Inferior parietal cortex (tissue), 1 donor: ENCODE measurements around the gene MTCL1.

Source experiments
- DNase-seq: peaks from one replicate; pipeline ENCODE4 v3.0.0-alpha.2; 2016; ENCODE audit errors: extremely low spot score

MTCL1 gene

GRCh38 chr18:8810157-8810556 lies 104.8 kb downstream of the MTCL1 start:
- DNase-seq, result no peak

GRCh38 chr18:8811115-8811514 lies 105.8 kb downstream of the MTCL1 start:
- DNase-seq, result no peak

- DNase-seq, result no peak
Measured at GRCh38 chr18:8812631-8813030, 107.3 kb downstream of the MTCL1 start.

GRCh38 chr18:8813611-8814010 lies 108.3 kb downstream of the MTCL1 start:
- DNase-seq, result no peak

- no peak for DNase-seq
Measured at GRCh38 chr18:8814206-8814605, 108.8 kb downstream of the MTCL1 start.

GRCh38 chr18:8816220-8816619 lies 110.9 kb downstream of the MTCL1 start:
- DNase-seq, result no peak

- DNase-seq, result peak; percentile 67
Measured at GRCh38 chr18:8816816-8817215, 111.5 kb downstream of the MTCL1 start.

- no peak for DNase-seq
Measured at GRCh38 chr18:8818982-8819381, 113.6 kb downstream of the MTCL1 start.

GRCh38 chr18:8820396-8821082 lies 115.2 kb downstream of the MTCL1 start:
- DNase-seq, result no peak

- DNase-seq, result no peak
Measured at GRCh38 chr18:8821083-8821465, 115.7 kb downstream of the MTCL1 start.

GRCh38 chr18:8821531-8821930 lies 116.2 kb downstream of the MTCL1 start:
- DNase-seq, result no peak

GRCh38 chr18:8822643-8823042 lies 117.3 kb downstream of the MTCL1 start:
- DNase-seq, result no peak

- DNase-seq, result no peak
Measured at GRCh38 chr18:8823530-8823929, 118.2 kb downstream of the MTCL1 start.

GRCh38 chr18:8824846-8825245 lies 119.5 kb downstream of the MTCL1 start:
- DNase-seq, result no peak

GRCh38 chr18:8825273-8825672 lies 119.9 kb downstream of the MTCL1 start:
- no peak for DNase-seq

GRCh38 chr18:8825729-8826375 lies 120.5 kb downstream of the MTCL1 start:
- DNase-seq, result no peak

GRCh38 chr18:8826514-8826913 lies 121.2 kb downstream of the MTCL1 start:
- DNase-seq, result no peak

GRCh38 chr18:8826971-8827370 lies 121.6 kb downstream of the MTCL1 start:
- DNase-seq, result no peak

- no peak for DNase-seq
Measured at GRCh38 chr18:8828300-8828699, 122.9 kb downstream of the MTCL1 start.

- no peak for DNase-seq
Measured at GRCh38 chr18:8828798-8829197, 123.4 kb downstream of the MTCL1 start.

GRCh38 chr18:8830067-8831060 lies 125.0 kb downstream of the MTCL1 start:
- no peak for DNase-seq

- no peak for DNase-seq
Measured at GRCh38 chr18:8831112-8831511, 125.8 kb downstream of the MTCL1 start.
